Caco-2 (cell line): ENCODE results near the gene LCN2. TPM values are rescaled to one million over a fixed set of nuclear protein-coding genes. Genes with fewer than 3 reads are reported as not detected.

ENCODE experiments used
- BruUV-seq: library from RNA; stranded (reverse); fragments of 400-500 nt; replicated peaks from 2 replicates; lab custom pipeline; 2021; lab: Mats Ljungman, UMichigan
- CTCF ChIA-PET: fragments of 300-600 bp; sonication (Branson Sonifier 250); formaldehyde crosslinking; loops from one replicate; lab custom pipeline; 2022; ENCODE audit warnings: antibody characterized with exemption; lab: Charles Lee
- POLR2A ChIA-PET: fragments of 300-600 bp; sonication (Branson Sonifier 250); formaldehyde crosslinking; loops from one replicate; lab custom pipeline; 2022; ENCODE audit warnings: antibody characterized with exemption; lab: Charles Lee
- DNase-seq, 2 experiments: peaks; one replicate each; pipeline versions ENCODE4 v3.0.0 to v3.0.0-alpha.2; 2020 to 2022
- H3K27me3 ChIP-seq: replicated peaks from 2 replicates; pipeline ENCODE4 v1.6.0; 2011; ENCODE audit warnings: low read length; ENCODE audit not compliant: control insufficient read depth, insufficient read depth
- H3K36me3 ChIP-seq: 2 replicates; pipeline ENCODE4 v1.5.1; 2011; ENCODE audit warnings: low read length; ENCODE audit not compliant: control insufficient read depth, insufficient read depth
- H3K4me1 ChIP-seq: fragments of 250-450 bp; sonication (Bioruptor Pico); 2 replicates; pipeline ENCODE4 v1.5.1; 2020; ENCODE audit warnings: mild to moderate bottlenecking
- H3K4me3 ChIP-seq: 2 replicates; pipeline ENCODE4 v1.5.1; 2011; ENCODE audit warnings: low read depth, mild to moderate bottlenecking, control low read depth, low read length
- H3K9me3 ChIP-seq: fragments of 250-450 bp; sonication (Bioruptor Pico); 2 replicates; pipeline ENCODE4 v1.5.1; 2020; ENCODE audit warnings: mild to moderate bottlenecking, moderate library complexity
- H3K27ac Mint-ChIP-seq: one replicate; pipeline ENCODE4 v1.8.0; 2022; ENCODE audit warnings: mixed read lengths; ENCODE audit not compliant: unreplicated experiment
- H3K27me3 Mint-ChIP-seq: one replicate; pipeline ENCODE4 v1.8.0; 2022; ENCODE audit warnings: mixed read lengths; ENCODE audit not compliant: insufficient read depth, unreplicated experiment
- H3K36me3 Mint-ChIP-seq: one replicate; pipeline ENCODE4 v1.8.0; 2022; ENCODE audit warnings: mild to moderate bottlenecking, mixed read lengths; ENCODE audit not compliant: insufficient read depth, unreplicated experiment
- H3K4me1 Mint-ChIP-seq: one replicate; pipeline ENCODE4 v1.8.0; 2022; ENCODE audit warnings: low read depth, mixed read lengths; ENCODE audit not compliant: unreplicated experiment
- H3K4me3 Mint-ChIP-seq: one replicate; pipeline ENCODE4 v1.8.0; 2022; ENCODE audit warnings: mild to moderate bottlenecking, moderate library complexity, mixed read lengths; ENCODE audit not compliant: unreplicated experiment
- H3K9me3 Mint-ChIP-seq: one replicate; pipeline ENCODE4 v1.8.0; 2022; ENCODE audit warnings: mixed read lengths; ENCODE audit not compliant: unreplicated experiment
- CTCF ChIP-seq, 2 experiments: fragments of 200-600 bp in 1 of 2; IDR thresholded peaks; 1 replicate in 1 of 2; 2 replicates in 1 of 2; pipeline versions ENCODE4 v1.5.1 to v1.8.0; 2011 to 2022; ENCODE audit warnings: antibody characterized with exemption in 1 of 2, control low read depth in 1 of 2, inconsistent platforms in 1 of 2, low read depth in 1 of 2, low read length in 1 of 2, mild to moderate bottlenecking in 1 of 2, moderate library complexity in 1 of 2; ENCODE audit not compliant: insufficient read depth in 1 of 2, severe bottlenecking in 1 of 2, unreplicated experiment in 1 of 2
- intact Hi-C: fragments of 100-400 bp; cut with micrococcal nuclease; formaldehyde crosslinking; loops from one replicate; pipeline ENCODE4 v1.10.0; 2022; ENCODE audit not compliant: unreplicated experiment
- total RNA-seq: library from RNA; stranded (reverse); gene quantifications from 2 replicates; pipeline ENCODE4 v1.2.3, GENCODE V29; 2022

Gene LCN2
- total RNA-seq, 1 experiment from 2014 or later: not detected

GRCh38 chr9:128124451-128124850 lies 24.8 kb upstream of the LCN2 start:
- intact Hi-C loops: no loop called here
- no peak for DNase-seq
- H3K27me3 ChIP-seq: no peaks in the 10 kb centered on the region
- Mint-ChIP-seq H3K36me3 (peaks cover 52% of the 10 kb centered on the region), H3K27ac (no peak overlapping the region), H3K27me3 (no peaks in the 10 kb centered on the region), H3K4me1 (peaks cover 8% of the 10 kb centered on the region), H3K4me3 (no peak overlapping the region), H3K9me3 (no peaks in the 10 kb centered on the region)
- no peak overlapping the region for H3K4me3 ChIP-seq
- CTCF ChIA-PET: interaction anchor here (0.9 kb wide), 1 partner anchor 9 kb away, joined by 4 read pairs; no protein-coding TSS in a partner anchor
- no peak for TF ChIP-seq CTCF (IDR thresholded peaks at IDR 0.05; ENCODE audit: insufficient read depth in 1 of 2, low read depth in 1 of 2, low read length in 1 of 2, severe bottlenecking in 1 of 2, unreplicated experiment in 1 of 2)
- BruUV-seq: no TSS peak
- peaks cover 4% of the 10 kb centered on the region; the same call in 1 of the 2 replicates for H3K36me3 ChIP-seq
- no peaks in the 10 kb centered on the region for H3K9me3 ChIP-seq
- H3K4me1 ChIP-seq: peaks cover 9% of the 10 kb centered on the region; the same call in 1 of the 2 replicates
- POLR2A ChIA-PET: interaction anchor here (0.6 to 0.8 kb wide), 2 partner anchors 10 to 931 kb away, joined by 3 read pairs; no protein-coding TSS in a partner anchor

GRCh38 chr9:128124873-128125579 lies 24.2 kb upstream of the LCN2 start:
- no peaks in the 10 kb centered on the region for H3K27me3 Mint-ChIP-seq
- H3K27ac Mint-ChIP-seq: no peak overlapping the region
- Histone ChIP-seq H3K36me3 (peaks cover 4% of the 10 kb centered on the region; the same call in 1 of the 2 replicates), H3K4me1 (peaks cover 9% of the 10 kb centered on the region; the same call in 1 of the 2 replicates), H3K9me3 (no peaks in the 10 kb centered on the region), H3K27me3 (no peaks in the 10 kb centered on the region), H3K4me3 (no peak overlapping the region)
- H3K9me3 Mint-ChIP-seq: no peaks in the 10 kb centered on the region
- DNase-seq: peak in 1 of 2 experiments; percentile 65
- no peak overlapping the region for H3K4me3 Mint-ChIP-seq
- BruUV-seq: no TSS peak
- intact Hi-C loops: loop anchor here (5.0 kb wide), 1 partner anchor 67 kb away; the partner anchor contains the start of gene CIZ1
- H3K36me3 Mint-ChIP-seq: peaks cover 48% of the 10 kb centered on the region
- peaks cover 10% of the 10 kb centered on the region for H3K4me1 Mint-ChIP-seq
- ChIA-PET POLR2A (interaction anchor here (0.6 to 0.8 kb wide), 2 partner anchors 10 to 931 kb away, joined by 3 read pairs; no protein-coding TSS in a partner anchor), CTCF (interaction anchor here (0.9 kb wide), 1 partner anchor 10 kb away, joined by 4 read pairs; no protein-coding TSS in a partner anchor)
- TF ChIP-seq CTCF (IDR thresholded peaks at IDR 0.05; ENCODE audit: insufficient read depth in 1 of 2, low read depth in 1 of 2, low read length in 1 of 2, severe bottlenecking in 1 of 2, unreplicated experiment in 1 of 2): peak; percentile 31 to 71

- peaks cover 10% of the 10 kb centered on the region for H3K4me1 Mint-ChIP-seq
- ChIA-PET CTCF (interaction anchor here (0.9 kb wide), 1 partner anchor 11 kb away, joined by 4 read pairs; no protein-coding TSS in a partner anchor), POLR2A (no interaction called here)
- H3K36me3 Mint-ChIP-seq: peaks cover 43% of the 10 kb centered on the region
- Histone ChIP-seq H3K9me3 (no peaks in the 10 kb centered on the region), H3K27me3 (no peaks in the 10 kb centered on the region), H3K4me1 (peaks cover 9% of the 10 kb centered on the region; the same call in 1 of the 2 replicates), H3K4me3 (no peak overlapping the region), H3K36me3 (peaks cover 4% of the 10 kb centered on the region; the same call in 1 of the 2 replicates)
- DNase-seq: no peak
- intact Hi-C loops: loop anchor here (5.0 kb wide), 1 partner anchor 67 kb away; the partner anchor contains the start of gene CIZ1
- TF ChIP-seq CTCF (IDR thresholded peaks at IDR 0.05; ENCODE audit: insufficient read depth in 1 of 2, low read depth in 1 of 2, low read length in 1 of 2, severe bottlenecking in 1 of 2, unreplicated experiment in 1 of 2): no peak
- H3K4me3 Mint-ChIP-seq: peak overlapping the region; percentile 97
- H3K27me3 Mint-ChIP-seq: no peaks in the 10 kb centered on the region
- H3K9me3 Mint-ChIP-seq: no peaks in the 10 kb centered on the region
- H3K27ac Mint-ChIP-seq: no peak overlapping the region
- no TSS peak for BruUV-seq
Observed at GRCh38 chr9:128125580-128126354, 23.5 kb upstream of the LCN2 start.
